HEK293T (cell line): ENCODE results near the gene TEX30.

Experiments
- ARNT ChIP-seq: fragments of 450-650 bp; IDR thresholded peaks from 2 replicates; pipeline ENCODE4 v1.6.1; 2017; ENCODE audit warnings: mild to moderate bottlenecking
- BHLHE40 ChIP-seq: fragments of 450-650 bp; IDR thresholded peaks from 2 replicates; pipeline ENCODE4 v1.6.1; 2016; ENCODE audit warnings: mild to moderate bottlenecking, moderate library complexity, borderline replicate concordance
- CTBP1 ChIP-seq: fragments of 450-650 bp; IDR thresholded peaks from 2 replicates; pipeline ENCODE4 v1.6.1; 2016; ENCODE audit warnings: borderline replicate concordance
- ELF4 ChIP-seq: fragments of 450-650 bp; IDR thresholded peaks from 2 replicates; pipeline ENCODE4 v1.6.1; 2017; ENCODE audit warnings: antibody characterized with exemption
- FOXK2 ChIP-seq: fragments of 450-650 bp; IDR thresholded peaks from 2 replicates; pipeline ENCODE4 v1.6.1; 2016; ENCODE audit warnings: mild to moderate bottlenecking
- FOXM1 ChIP-seq: fragments of 450-650 bp; IDR thresholded peaks from 2 replicates; pipeline ENCODE4 v1.6.1; 2017; ENCODE audit warnings: mild to moderate bottlenecking, borderline replicate concordance
- LEF1 ChIP-seq: fragments of 450-650 bp; IDR thresholded peaks from 2 replicates; pipeline ENCODE4 v1.6.1; 2017; ENCODE audit warnings: mild to moderate bottlenecking, borderline replicate concordance
- PKNOX1 ChIP-seq: fragments of 450-650 bp; IDR thresholded peaks from 2 replicates; pipeline ENCODE4 v1.6.1; 2016
- SP1 ChIP-seq: fragments of 450-650 bp; IDR thresholded peaks from 2 replicates; pipeline ENCODE4 v1.6.1; 2017
- TARDBP ChIP-seq: fragments of 450-650 bp; IDR thresholded peaks from 2 replicates; pipeline ENCODE4 v1.6.1; 2016
- ZNF384 ChIP-seq: fragments of 450-650 bp; IDR thresholded peaks from 2 replicates; pipeline ENCODE4 v1.6.1; 2016

- TF ChIP-seq ARNT, result no peak
- no peak for TF ChIP-seq SP1
- TF ChIP-seq FOXM1, result no peak
- TF ChIP-seq CTBP1, result no peak
- TF ChIP-seq FOXK2, result no peak
- no peak for TF ChIP-seq LEF1
- TF ChIP-seq PKNOX1, result no peak
- TF ChIP-seq ZNF384, result no peak
- no peak for TF ChIP-seq BHLHE40
- no peak for TF ChIP-seq ELF4
- TF ChIP-seq TARDBP, result no peak
Observed at GRCh38 chr13:102799426-102800144, 26.0 kb upstream of the TEX30 start.
